Putamen (tissue), 1 donor: ENCODE data around the gene ESR2.
"Not testable (repeated sequence)": the region's sequence is repeated elsewhere in the genome, so short reads cannot be mapped to it uniquely, and the experiment has no call there.

Source experiments
- DNase-seq: peaks from one replicate; pipeline ENCODE4 v3.0.0-alpha.2; 2016; ENCODE audit warnings: low spot score

Gene ESR2

GRCh38 chr14:64293976-64294671 is at the start of gene ESR2:
Gene ESR2 (minus strand): TSS chr14:64294371. CDS start chr14:64282985, 11,386 bp downstream.
- no peak for DNase-seq

- no peak for DNase-seq
Observed at GRCh38 chr14:64340560-64341196, 46.5 kb upstream of the ESR2 start.

- peak; percentile 96 for DNase-seq
Observed at GRCh38 chr14:64338616-64339316, 44.6 kb upstream of the ESR2 start.

- peak; percentile 39 for DNase-seq
Observed at GRCh38 chr14:64337888-64338615, 43.9 kb upstream of the ESR2 start.

GRCh38 chr14:64329149-64329548 is 35.0 kb upstream of the ESR2 start:
- DNase-seq, result no peak

GRCh38 chr14:64326502-64326901 is 32.3 kb upstream of the ESR2 start:
- DNase-seq, result no peak

GRCh38 chr14:64324895-64325294 is 30.7 kb upstream of the ESR2 start:
- DNase-seq, result no peak

- DNase-seq, result no peak
Observed at GRCh38 chr14:64324461-64324860, 30.3 kb upstream of the ESR2 start.

GRCh38 chr14:64320362-64320761 is 26.2 kb upstream of the ESR2 start:
- DNase-seq, result not testable (repeated sequence)

GRCh38 chr14:64318695-64319094 is 24.5 kb upstream of the ESR2 start:
- not testable (repeated sequence) for DNase-seq

GRCh38 chr14:64303471-64303917 is 9.3 kb upstream of the ESR2 start:
- DNase-seq, result peak; percentile 16

GRCh38 chr14:64298773-64299172 is 4.6 kb upstream of the ESR2 start:
- DNase-seq, result no peak

- no peak for DNase-seq
Observed at GRCh38 chr14:64296561-64296960, 2.4 kb upstream of the ESR2 start.

GRCh38 chr14:64294672-64295413 is 672 bp upstream of the ESR2 start:
- DNase-seq, result no peak

- no peak for DNase-seq
Observed at GRCh38 chr14:64292197-64292596, 2.0 kb downstream of the ESR2 start.

- no peak for DNase-seq
Observed at GRCh38 chr14:64289571-64289970, 4.6 kb downstream of the ESR2 start.

GRCh38 chr14:64281805-64282204 is 12.4 kb downstream of the ESR2 start:
- DNase-seq, result no peak

- DNase-seq, result no peak
Observed at GRCh38 chr14:64279704-64280668, 14.2 kb downstream of the ESR2 start.

GRCh38 chr14:64278458-64278857 is 15.7 kb downstream of the ESR2 start:
- no peak for DNase-seq

- no peak for DNase-seq
Observed at GRCh38 chr14:64272019-64272418, 22.2 kb downstream of the ESR2 start.
